A673 (cell line): ENCODE data around the gene CLMP. TPM values are rescaled to one million over a fixed set of nuclear protein-coding genes. Genes with fewer than 3 reads are reported as not detected.

ENCODE experiments used
- BruUV-seq: library from RNA; stranded (reverse); fragments of 400-500 nt; replicated peaks from 2 replicates; lab custom pipeline; 2021; lab: Mats Ljungman, UMichigan
- CTCF ChIA-PET: fragments of 300-600 bp; sonication (Branson Sonifier 250); formaldehyde crosslinking; loops from one replicate; lab custom pipeline; 2022; ENCODE audit warnings: antibody characterized with exemption; lab: Charles Lee
- POLR2A ChIA-PET: fragments of 300-600 bp; sonication (Branson Sonifier 250); formaldehyde crosslinking; loops from one replicate; lab custom pipeline; 2022; ENCODE audit warnings: antibody characterized with exemption; ENCODE audit not compliant: low non-redundant PET; lab: Charles Lee
- DNase-seq: peaks from one replicate; pipeline ENCODE4 v3.0.0-alpha.2; 2015; ENCODE audit warnings: low spot score
- H3K27ac ChIP-seq: fragments of 200-600 bp; sonication (generic); 2 replicates; pipeline ENCODE4 v1.5.1; 2016; ENCODE audit warnings: mixed run types, low read depth, mild to moderate bottlenecking, mixed read lengths, antibody characterized with exemption, low read length; ENCODE audit not compliant: poor library complexity, severe bottlenecking
- H3K27me3 ChIP-seq: fragments of 200-600 bp; sonication (generic); replicated peaks from 2 replicates; pipeline ENCODE4 v1.6.1; 2017; ENCODE audit warnings: mixed run types, low read depth, mild to moderate bottlenecking, mixed read lengths, antibody characterized with exemption, low read length; ENCODE audit not compliant: insufficient read depth, poor library complexity
- H3K36me3 ChIP-seq: fragments of 200-600 bp; sonication (generic); 2 replicates; pipeline ENCODE4 v1.6.1; 2016; ENCODE audit warnings: mixed run types, mild to moderate bottlenecking, mixed read lengths, antibody characterized with exemption, low read length; ENCODE audit not compliant: insufficient read depth, poor library complexity, severe bottlenecking
- H3K4me1 ChIP-seq: fragments of 200-600 bp; sonication (generic); 2 replicates; pipeline ENCODE4 v1.6.1; 2017; ENCODE audit warnings: mixed run types, mild to moderate bottlenecking, mixed read lengths, antibody characterized with exemption, low read length; ENCODE audit not compliant: insufficient read depth, poor library complexity, severe bottlenecking
- H3K4me3 ChIP-seq: fragments of 200-600 bp; sonication (generic); 2 replicates; pipeline ENCODE4 v1.5.1; 2016; ENCODE audit warnings: low read depth, mixed run types, mild to moderate bottlenecking, mixed read lengths, low read length; ENCODE audit not compliant: poor library complexity, severe bottlenecking
- H3K9me3 ChIP-seq: fragments of 200-600 bp; sonication (generic); 2 replicates; pipeline ENCODE4 v1.6.1; 2016; ENCODE audit warnings: mixed run types, low read depth, mild to moderate bottlenecking, mixed read lengths, antibody characterized with exemption, low read length; ENCODE audit not compliant: poor library complexity, severe bottlenecking
- CTCF ChIP-seq: fragments of 300-800, 200-600 bp; sonication (generic); conservative IDR thresholded peaks from 2 replicates; pipeline ENCODE4 v1.5.1; 2017; ENCODE audit warnings: low read depth, mild to moderate bottlenecking, antibody characterized with exemption, low read length, moderate library complexity, mixed read lengths
- EZH2 ChIP-seq: fragments of 200-600 bp; sonication (generic); IDR thresholded peaks from 2 replicates; pipeline ENCODE4 v1.6.1; 2017; ENCODE audit warnings: borderline replicate concordance, low read depth, mild to moderate bottlenecking, mixed read lengths, antibody characterized with exemption, low read length; ENCODE audit not compliant: poor library complexity, severe bottlenecking
- intact Hi-C: fragments of 100-400 bp; cut with micrococcal nuclease; formaldehyde crosslinking; loops from one replicate; pipeline ENCODE4 v1.10.0; 2022; ENCODE audit not compliant: unreplicated experiment
- total RNA-seq: library from RNA; stranded (reverse); gene quantifications from 2 replicates; pipeline ENCODE4 v1.2.3, GENCODE V29; 2021

The CLMP gene
- total RNA-seq, 1 experiment from 2014 or later, result 62.6 TPM

- TF ChIP-seq CTCF (no peak), EZH2 (no peak)
- no peak for DNase-seq
- ChIA-PET POLR2A (interaction anchor here (1.0 kb wide), 1 partner anchor 90 kb away, joined by 4 read pairs; the partner anchor contains the start of gene HSPA8), CTCF (interaction anchor here (1.0 kb wide), 2 partner anchors 12 to 95 kb away, joined by 3 to 5 read pairs; no protein-coding TSS in a partner anchor)
- no peak overlapping the region for H3K27ac ChIP-seq
- H3K4me3 ChIP-seq, result no peak overlapping the region
- intact Hi-C loops, result no loop called here
- no peaks in the 10 kb centered on the region for H3K9me3 ChIP-seq
- H3K4me1 ChIP-seq, result peaks cover 12% of the 10 kb centered on the region
- H3K27me3 ChIP-seq, result no peaks in the 10 kb centered on the region
- no TSS peak for BruUV-seq
- no peaks in the 10 kb centered on the region for H3K36me3 ChIP-seq
These were observed 43.3 kb downstream of the CLMP start for GRCh38 chr11:123151796-123152195.

- Histone ChIP-seq H3K36me3 (no peaks in the 10 kb centered on the region), H3K9me3 (no peaks in the 10 kb centered on the region), H3K27me3 (no peaks in the 10 kb centered on the region), H3K4me1 (peaks cover 12% of the 10 kb centered on the region), H3K4me3 (no peak overlapping the region), H3K27ac (peak overlapping the region; percentile 69)
- no peak for DNase-seq
- BruUV-seq, result no TSS peak
- TF ChIP-seq EZH2, result no peak
- TF ChIP-seq CTCF, result no peak
- ChIA-PET POLR2A (no interaction called here), CTCF (no interaction called here)
- intact Hi-C loops, result no loop called here
These were observed 43.7 kb downstream of the CLMP start for GRCh38 chr11:123151366-123151765.

GRCh38 chr11:123150882-123151281 is 44.2 kb downstream of the CLMP start:
- H3K4me3 ChIP-seq, result no peak overlapping the region
- TF ChIP-seq CTCF (no peak), EZH2 (no peak)
- DNase-seq, result no peak
- no peaks in the 10 kb centered on the region for H3K36me3 ChIP-seq
- CTCF ChIA-PET, result no interaction called here
- no peaks in the 10 kb centered on the region for H3K9me3 ChIP-seq
- peak overlapping the region; percentile 69 for H3K27ac ChIP-seq
- no TSS peak for BruUV-seq
- intact Hi-C loops, result no loop called here
- peaks cover 13% of the 10 kb centered on the region for H3K4me1 ChIP-seq
- POLR2A ChIA-PET, result no interaction called here
- H3K27me3 ChIP-seq, result no peaks in the 10 kb centered on the region
